ENCODE measurements around the gene POLG. TPM values are rescaled to one million over a fixed set of nuclear protein-coding genes. Genes with fewer than 3 reads are reported as not detected.

POLG gene
- total RNA-seq, 4 donors from 2014 or later, result 38.4 to 62.0 (median 53.7) TPM

- no peaks in the 10 kb centered on the region for H3K9me3 ChIP-seq
- H3K27me3 ChIP-seq, result no peaks in the 10 kb centered on the region
- intact Hi-C loops (cut with DNase I; ENCODE audit: low total_unique reads), result loop anchor here (10.0 kb wide), 1 partner anchor 583 kb away; no protein-coding TSS in a partner anchor
- no peak overlapping the region for H3K27ac ChIP-seq
- H3K36me3 ChIP-seq, result no peaks in the 10 kb centered on the region
- TF ChIP-seq POLR2A (IDR thresholded peaks at IDR 0.05), result no peak
- TF ChIP-seq, protein P1, sequence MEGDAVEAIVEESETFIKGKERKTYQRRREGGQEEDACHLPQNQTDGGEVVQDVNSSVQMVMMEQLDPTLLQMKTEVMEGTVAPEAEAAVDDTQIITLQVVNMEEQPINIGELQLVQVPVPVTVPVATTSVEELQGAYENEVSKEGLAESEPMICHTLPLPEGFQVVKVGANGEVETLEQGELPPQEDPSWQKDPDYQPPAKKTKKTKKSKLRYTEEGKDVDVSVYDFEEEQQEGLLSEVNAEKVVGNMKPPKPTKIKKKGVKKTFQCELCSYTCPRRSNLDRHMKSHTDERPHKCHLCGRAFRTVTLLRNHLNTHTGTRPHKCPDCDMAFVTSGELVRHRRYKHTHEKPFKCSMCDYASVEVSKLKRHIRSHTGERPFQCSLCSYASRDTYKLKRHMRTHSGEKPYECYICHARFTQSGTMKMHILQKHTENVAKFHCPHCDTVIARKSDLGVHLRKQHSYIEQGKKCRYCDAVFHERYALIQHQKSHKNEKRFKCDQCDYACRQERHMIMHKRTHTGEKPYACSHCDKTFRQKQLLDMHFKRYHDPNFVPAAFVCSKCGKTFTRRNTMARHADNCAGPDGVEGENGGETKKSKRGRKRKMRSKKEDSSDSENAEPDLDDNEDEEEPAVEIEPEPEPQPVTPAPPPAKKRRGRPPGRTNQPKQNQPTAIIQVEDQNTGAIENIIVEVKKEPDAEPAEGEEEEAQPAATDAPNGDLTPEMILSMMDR (IDR thresholded peaks at IDR 0.05), result no peak
- no peak overlapping the region for H3K4me3 ChIP-seq
- no peaks in the 10 kb centered on the region for H3K4me1 ChIP-seq
- DNase-seq, result no peak
These were observed 33.1 kb downstream of the POLG start for GRCh38 chr15:89301304-89302089.

- no peak for DNase-seq
- intact Hi-C loops (cut with DNase I; ENCODE audit: low total_unique reads), result loop anchor here (10.0 kb wide), 1 partner anchor 585 kb away; no protein-coding TSS in a partner anchor
- Histone ChIP-seq H3K4me1 (no peaks in the 10 kb centered on the region), H3K27ac (no peak overlapping the region), H3K9me3 (no peaks in the 10 kb centered on the region), H3K27me3 (no peaks in the 10 kb centered on the region), H3K36me3 (no peaks in the 10 kb centered on the region), H3K4me3 (no peak overlapping the region)
- TF ChIP-seq, protein P1 (IDR thresholded peaks at IDR 0.05), result no peak
- no peak for TF ChIP-seq POLR2A (IDR thresholded peaks at IDR 0.05)
These were observed 34.7 kb downstream of the POLG start for GRCh38 chr15:89299896-89300295.

- H3K4me3 ChIP-seq, result no peak overlapping the region
- H3K36me3 ChIP-seq, result no peaks in the 10 kb centered on the region
- H3K9me3 ChIP-seq, result no peaks in the 10 kb centered on the region
- no peaks in the 10 kb centered on the region for H3K27me3 ChIP-seq
- no peak for DNase-seq
- H3K27ac ChIP-seq, result no peak overlapping the region
- no peak for TF ChIP-seq POLR2A (IDR thresholded peaks at IDR 0.05)
- TF ChIP-seq, protein P1 (IDR thresholded peaks at IDR 0.05), result no peak
- H3K4me1 ChIP-seq, result no peaks in the 10 kb centered on the region
- intact Hi-C loops (cut with DNase I; ENCODE audit: low total_unique reads), result no loop called here
These were observed 41.6 kb downstream of the POLG start for GRCh38 chr15:89293012-89293411.

DNA sequence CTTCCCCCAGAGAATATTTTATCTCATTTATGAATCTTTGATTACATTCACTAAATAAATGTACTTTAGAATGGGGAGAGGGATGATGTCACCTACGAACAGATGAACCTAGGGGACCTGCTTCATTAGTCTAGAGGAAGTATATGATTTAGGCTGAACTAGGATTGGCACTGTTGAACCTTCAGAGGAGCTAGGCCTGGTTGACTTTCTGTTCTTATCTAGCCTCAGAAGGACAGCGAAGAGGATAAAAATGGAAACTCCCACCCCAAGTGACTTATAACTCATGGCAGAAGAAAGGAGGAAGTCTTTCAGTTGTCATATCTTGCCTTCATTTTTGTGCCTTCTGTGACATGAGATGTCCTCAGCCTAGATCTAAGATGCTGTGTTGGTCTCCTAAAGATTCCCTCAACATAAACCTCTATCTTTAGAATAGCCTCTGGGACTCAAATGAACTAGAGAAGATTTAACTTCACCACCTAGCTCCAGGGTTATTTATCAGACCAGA lies 42.6 kb downstream of the POLG start:
- intact Hi-C loops (cut with DNase I; ENCODE audit: low total_unique reads), result no loop called here
- TF ChIP-seq POLR2A (IDR thresholded peaks at IDR 0.05), result no peak
- TF ChIP-seq, protein P1 (IDR thresholded peaks at IDR 0.05), result no peak
- DNase-seq, result no peak

GRCh38 chr15:89283201-89283600 lies 51.4 kb downstream of the POLG start:
- Histone ChIP-seq H3K4me3 (no peak overlapping the region), H3K27ac (no peak overlapping the region), H3K27me3 (no peaks in the 10 kb centered on the region), H3K9me3 (no peaks in the 10 kb centered on the region), H3K36me3 (no peaks in the 10 kb centered on the region), H3K4me1 (no peaks in the 10 kb centered on the region)
- intact Hi-C loops (cut with DNase I; ENCODE audit: low total_unique reads), result no loop called here
- TF ChIP-seq, protein P1 (IDR thresholded peaks at IDR 0.05), result no peak
- no peak for TF ChIP-seq POLR2A (IDR thresholded peaks at IDR 0.05)
- no peak for DNase-seq

More for the DNA sequence above, 42.6 kb downstream of the POLG start:
- H3K27ac ChIP-seq, result no peak overlapping the region
- no peaks in the 10 kb centered on the region for H3K4me1 ChIP-seq
- H3K9me3 ChIP-seq, result no peaks in the 10 kb centered on the region
- H3K36me3 ChIP-seq, result no peaks in the 10 kb centered on the region
- no peaks in the 10 kb centered on the region for H3K27me3 ChIP-seq
- H3K4me3 ChIP-seq, result no peak overlapping the region

Measured in uterus (tissue), 4 donors.